NCI-H2029 (cell line): ENCODE results near the gene SIK3.

Experiments
- DNase-seq: peaks from one replicate; lab custom pipeline; 2025; lab: John Stamatoyannopoulos, UW

SIK3 gene

DNA sequence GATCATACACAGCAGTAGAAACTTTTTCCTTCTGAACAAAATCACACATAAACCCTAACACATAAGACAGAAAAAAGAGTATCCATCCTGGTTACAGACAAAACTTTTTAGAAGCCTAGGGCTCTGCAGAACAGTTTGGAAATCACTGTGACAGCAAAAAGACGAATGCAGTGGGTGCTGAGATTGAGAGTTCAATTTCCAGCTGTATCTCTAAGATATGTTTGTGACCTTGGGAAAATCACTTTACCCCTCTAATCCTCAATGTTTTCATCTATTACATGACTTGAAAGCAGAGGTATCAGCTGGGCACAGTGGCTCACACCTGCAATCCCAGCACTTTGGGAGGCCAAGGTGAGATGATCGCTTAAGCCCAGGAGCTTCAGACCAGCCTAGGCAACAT is 128.5 kb downstream of the SIK3 start:
- DNase-seq, result no peak

DNA sequence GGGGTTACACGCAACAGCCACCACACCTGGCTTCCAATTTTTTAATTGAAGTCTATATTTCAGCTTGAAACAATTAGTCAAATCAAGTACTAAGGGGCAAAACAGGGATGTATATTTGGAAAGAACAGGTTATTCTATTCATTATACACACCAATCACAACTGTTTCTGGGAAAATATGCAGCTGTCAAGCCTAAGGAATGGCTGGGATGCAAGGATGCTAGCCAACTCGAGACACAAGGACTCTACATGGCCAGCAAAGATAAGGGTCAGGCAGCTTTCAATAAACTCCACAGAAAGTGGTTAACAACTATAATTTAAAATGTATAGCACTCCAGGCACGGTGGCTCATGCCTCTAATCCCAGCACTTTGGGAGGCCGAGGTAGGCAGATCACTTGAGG is 134.0 kb downstream of the SIK3 start:
- no peak for DNase-seq

- no peak for DNase-seq
Observed at GRCh38 chr11:116963813-116964212, 134.4 kb downstream of the SIK3 start.

GRCh38 chr11:116962108-116962507 is 136.1 kb downstream of the SIK3 start:
- no peak for DNase-seq

GRCh38 chr11:116960930-116961329 is 137.3 kb downstream of the SIK3 start:
- no peak for DNase-seq

DNA sequence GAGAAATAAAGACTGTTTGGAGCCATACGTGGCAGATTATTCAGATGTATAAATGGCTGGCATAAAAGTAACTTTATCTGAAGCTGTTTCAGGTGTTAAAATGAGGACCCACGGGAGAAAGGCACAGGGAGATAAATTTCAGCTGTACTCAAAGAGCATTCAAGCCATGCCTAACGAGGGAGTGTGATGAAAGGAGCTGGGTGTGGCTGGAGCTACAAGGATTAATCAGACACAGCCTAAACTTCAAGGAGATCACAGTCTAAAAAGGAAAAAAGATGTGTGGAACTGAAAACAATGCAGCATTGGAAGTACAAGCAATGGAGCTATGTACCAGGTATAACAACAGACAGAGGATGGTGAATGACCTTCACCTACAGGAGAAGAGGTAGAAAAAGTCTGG is 140.0 kb downstream of the SIK3 start:
- no peak for DNase-seq

DNA sequence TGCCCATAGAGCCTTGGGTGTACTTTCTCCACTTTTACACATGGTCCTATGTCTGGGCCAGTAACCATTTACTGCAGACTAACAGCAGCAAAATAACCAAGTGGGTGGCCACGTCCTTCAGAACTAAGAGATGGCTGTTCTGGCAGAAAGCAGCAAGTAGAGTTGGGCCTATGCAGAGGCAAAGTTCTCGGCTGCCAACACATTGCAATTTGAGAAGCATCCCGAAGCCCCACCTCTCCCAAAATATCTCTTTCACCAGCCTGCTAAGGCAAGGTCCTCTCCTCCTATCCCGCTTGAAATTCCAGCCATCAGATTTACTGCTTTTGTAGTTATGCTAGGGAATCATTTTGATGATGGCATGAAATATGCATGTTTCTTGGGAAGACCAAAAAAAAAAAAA is 142.3 kb downstream of the SIK3 start:
- DNase-seq, result no peak

- no peak for DNase-seq
Observed at GRCh38 chr11:116955548-116955947, 142.7 kb downstream of the SIK3 start.

- no peak for DNase-seq
Observed at GRCh38 chr11:116953530-116954285, 144.5 kb downstream of the SIK3 start.

- no peak for DNase-seq
Observed at GRCh38 chr11:116951762-116952161, 146.5 kb downstream of the SIK3 start.

DNA sequence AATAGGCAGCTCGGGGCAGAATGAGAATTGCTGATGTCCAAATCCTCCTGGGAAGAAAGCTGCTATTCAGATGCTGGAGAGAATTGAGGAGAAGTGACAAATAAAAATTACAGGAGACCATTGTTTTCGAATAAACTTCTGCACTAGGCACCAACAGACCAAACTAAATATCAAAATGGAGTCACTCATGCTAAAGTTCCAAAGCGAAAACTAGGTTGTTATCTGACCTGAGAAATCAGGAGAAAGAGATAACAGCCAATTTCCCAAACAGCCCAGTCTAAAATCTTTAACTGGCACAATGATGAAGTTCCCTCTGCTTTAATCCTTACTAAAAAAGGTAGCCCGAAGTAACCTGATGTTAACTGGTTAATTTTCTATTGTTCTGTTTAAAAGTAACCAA is 148.0 kb downstream of the SIK3 start:
- no peak for DNase-seq

DNA sequence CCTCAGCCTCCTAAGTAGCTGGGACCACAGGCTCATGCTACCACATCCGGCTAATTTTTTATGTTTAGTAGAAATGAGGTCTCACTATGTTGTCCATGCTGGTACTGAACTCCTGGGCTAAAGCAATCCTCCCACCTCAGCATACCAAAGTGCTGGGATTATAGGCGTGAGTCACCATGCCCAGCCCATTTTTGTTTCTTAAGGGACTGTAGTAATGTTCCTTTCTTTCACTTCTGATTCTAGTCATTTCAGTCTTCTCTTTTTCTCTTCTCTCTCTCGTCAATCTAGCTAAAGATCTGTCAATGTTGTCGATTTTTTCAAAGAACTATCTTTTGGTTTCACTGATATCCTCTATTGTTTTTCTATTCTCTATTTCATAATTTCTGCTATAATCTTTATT is 149.8 kb downstream of the SIK3 start:
- no peak for DNase-seq

- DNase-seq, result no peak
Observed at GRCh38 chr11:116946414-116946813, 151.8 kb downstream of the SIK3 start.

DNA sequence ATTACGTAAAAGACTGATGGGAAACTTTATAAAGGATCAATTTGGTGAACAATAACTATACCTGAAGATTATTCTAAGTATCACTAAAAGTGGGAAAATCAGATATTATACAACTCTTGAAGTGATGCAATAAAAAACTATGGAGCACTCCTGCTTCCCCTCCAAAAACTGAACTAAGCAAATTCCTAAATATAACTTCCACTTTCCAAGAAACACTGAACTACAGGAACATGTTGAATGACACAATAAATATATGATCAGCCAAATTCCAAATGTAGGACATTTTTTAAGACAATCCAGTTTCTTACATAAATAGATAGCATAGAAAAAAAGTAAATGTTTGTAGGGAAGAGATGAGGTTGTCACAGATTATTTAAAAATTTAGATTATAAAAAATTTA is 158.7 kb downstream of the SIK3 start:
- no peak for DNase-seq

DNA sequence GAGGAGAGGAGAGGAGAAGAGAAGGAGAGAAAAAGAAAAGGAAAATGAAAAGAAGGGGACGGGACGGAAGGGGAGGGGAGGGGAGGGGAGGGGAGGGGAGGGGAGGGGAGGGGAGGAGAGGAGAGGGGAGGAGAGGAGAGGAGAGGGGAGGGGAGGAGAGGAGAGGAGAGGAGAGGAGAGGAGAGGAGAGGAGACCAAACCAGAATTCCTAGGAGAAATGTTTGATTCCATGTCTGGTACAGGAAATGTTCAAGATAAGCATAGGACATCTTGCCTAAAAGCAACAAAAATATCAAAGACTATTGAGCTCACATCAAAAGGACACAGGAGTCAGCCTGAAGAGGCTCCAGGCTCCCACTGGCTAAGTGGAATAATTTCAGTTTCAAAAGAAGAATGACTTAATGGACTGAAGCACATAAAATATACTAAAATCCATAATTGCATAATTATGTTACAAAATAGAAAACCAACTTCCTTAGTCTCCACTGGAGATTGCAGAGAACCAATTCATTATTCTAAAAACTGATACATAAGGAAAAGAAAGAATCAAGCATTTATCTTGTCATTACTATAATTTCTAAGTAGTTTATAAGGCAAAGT is 159.7 kb downstream of the SIK3 start:
- no peak for DNase-seq

GRCh38 chr11:116936754-116937446 is 161.3 kb downstream of the SIK3 start:
- no peak for DNase-seq

DNA sequence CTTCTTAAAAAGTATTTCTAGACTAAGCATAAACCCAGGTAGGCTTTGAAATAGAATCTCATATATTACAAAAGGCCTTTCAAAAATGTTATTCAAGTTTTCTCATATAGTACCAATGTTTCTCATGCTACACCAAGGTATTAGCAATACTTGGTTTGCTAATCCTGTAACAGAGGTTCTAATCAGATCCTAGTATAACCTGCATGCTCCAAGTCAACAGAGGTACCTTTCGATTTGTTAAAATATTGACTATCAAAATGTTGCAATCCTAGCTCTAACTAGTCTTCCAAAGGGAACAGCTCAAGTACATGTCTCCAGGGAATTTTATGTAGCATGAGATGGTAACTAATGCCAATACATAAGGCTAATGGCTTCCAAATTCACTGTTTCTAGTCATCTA is 162.7 kb downstream of the SIK3 start:
- no peak for DNase-seq

GRCh38 chr11:116935089-116935488 is 163.1 kb downstream of the SIK3 start:
- DNase-seq, result no peak

- DNase-seq, result no peak
Observed at GRCh38 chr11:116933961-116934360, 164.3 kb downstream of the SIK3 start.

DNA sequence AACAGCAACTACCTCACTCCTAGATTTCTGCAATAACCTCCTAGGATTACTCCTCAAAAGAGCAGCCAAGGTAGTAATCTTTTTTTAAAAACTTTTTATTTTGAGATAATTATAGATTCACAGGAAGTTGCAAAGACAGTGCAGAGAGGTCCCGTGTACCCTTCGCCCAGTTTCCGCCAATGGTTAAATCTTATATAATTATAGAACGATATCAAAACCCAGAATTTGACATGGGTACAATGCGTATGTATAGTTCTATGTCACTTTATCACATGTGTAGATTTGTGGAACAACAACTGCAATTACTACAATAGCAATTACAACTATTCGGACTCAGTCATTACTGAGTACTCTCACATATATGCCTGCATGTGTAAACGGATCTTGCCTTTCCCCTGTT is 166.0 kb downstream of the SIK3 start:
- DNase-seq, result no peak

DNA sequence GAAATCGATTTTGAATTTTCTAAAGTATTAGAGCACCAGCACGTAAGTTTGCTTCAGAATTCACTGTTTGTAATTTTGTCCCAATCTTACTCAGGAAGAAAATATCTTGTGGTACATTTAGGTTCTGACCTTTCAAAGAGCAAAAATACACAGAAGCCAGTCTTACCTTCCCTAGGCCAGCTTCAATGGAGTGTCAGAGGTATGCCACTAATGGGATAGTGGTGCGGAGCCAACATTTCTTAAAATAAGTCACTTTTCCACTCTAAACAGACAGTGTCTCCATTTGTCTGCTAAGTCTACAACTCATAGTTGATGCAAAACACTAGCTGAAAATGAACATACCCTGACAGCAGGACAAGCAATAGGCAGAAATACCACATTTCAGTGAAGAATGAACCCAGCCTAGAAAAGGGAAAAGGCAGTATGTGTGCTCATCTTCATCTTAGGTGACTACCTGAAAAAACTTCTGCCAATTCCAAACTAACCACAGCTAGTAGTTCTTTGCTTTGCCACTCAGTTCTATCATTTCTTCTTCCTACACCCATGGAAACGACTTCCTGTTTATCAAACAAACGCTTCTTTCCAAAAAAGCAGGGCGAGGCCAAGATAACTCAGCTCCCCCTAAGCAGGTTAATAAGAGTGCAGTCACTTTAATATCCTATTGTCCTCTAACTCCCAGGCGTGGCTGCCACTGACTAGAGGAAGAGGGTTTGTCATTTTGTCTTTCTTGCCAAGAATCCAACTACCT is 166.8 kb downstream of the SIK3 start:
- no peak for DNase-seq

DNA sequence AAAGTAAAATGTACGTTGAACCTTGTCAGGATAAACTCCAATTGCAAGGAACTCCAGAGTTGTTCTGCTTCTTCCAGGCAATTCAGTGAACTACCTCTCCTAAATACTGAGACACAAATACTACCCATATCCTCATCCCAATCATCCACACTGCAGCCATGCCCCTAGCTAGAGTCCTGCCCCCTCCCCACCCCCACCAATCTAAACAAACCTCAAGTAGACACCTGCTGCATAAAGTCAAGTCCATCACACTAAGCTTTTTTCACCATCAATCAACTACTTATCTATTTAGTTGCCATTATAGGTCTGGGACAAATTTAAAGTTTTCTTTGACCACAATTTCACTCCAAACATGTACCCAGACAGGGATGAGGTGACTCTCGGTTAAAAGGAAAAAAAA is 167.6 kb downstream of the SIK3 start:
- no peak for DNase-seq

DNA sequence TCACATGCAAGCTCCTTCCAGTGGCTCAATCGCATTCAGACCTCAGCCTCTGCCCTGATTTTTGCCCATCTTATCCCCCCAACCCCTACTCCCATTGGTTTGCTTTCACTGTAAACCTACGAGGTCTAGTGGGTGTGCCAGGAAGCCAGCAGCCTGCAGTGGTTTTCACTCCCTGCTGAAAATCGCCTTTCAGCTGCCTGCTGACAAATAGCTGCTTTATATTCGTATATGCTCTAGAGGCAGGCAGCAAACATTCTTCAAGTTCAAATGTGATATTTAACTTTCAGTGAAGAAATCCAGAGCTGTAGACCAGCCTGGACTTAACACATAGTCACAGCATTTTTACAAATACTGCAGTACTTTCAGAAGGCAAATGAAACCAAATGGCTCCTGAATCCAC is 168.1 kb downstream of the SIK3 start:
- no peak for DNase-seq
